A549 (cell line): Measurements from ENCODE around the gene ZNF70. TPM values are rescaled to one million over a fixed set of nuclear protein-coding genes. Genes with fewer than 3 reads are reported as not detected.
"Not testable (repeated sequence)": the region's sequence is repeated elsewhere in the genome, so short reads cannot be mapped to it uniquely, and the experiment has no call there.

ENCODE experiments used
- ATAC-seq, 2 experiments: fragments of 200-7000 bp in 1 of 2; fragments of >200 bp in 1 of 2; cut with Nextera tagmentation in 1 of 2; cut with Tn5 transposase in 1 of 2; 3 replicates each; pipeline versions ENCODE4 v1.8.0 to v1.9.1; 2018 to 2020; ENCODE audit warnings: mild to moderate bottlenecking in 1 of 2, moderate library complexity in 1 of 2
- CTCF ChIA-PET: fragments of 300-600 bp; sonication (Branson Sonifier 250); formaldehyde crosslinking; extraction: SDS; loops from one replicate; lab custom pipeline; 2021; ENCODE audit warnings: antibody characterized with exemption, inconsistent platforms; lab: Yijun Ruan, JAX
- POLR2A ChIA-PET: fragments of 350-600 bp; formaldehyde crosslinking; extraction: SDS; loops from one replicate; lab custom pipeline; 2021; ENCODE audit warnings: antibody characterized with exemption, inconsistent platforms; lab: Yijun Ruan, JAX
- DNase-seq, 2 experiments: peaks; one replicate each; pipeline versions ENCODE4 v3.0.0 to v3.0.0-alpha.2; 2011 to 2016; ENCODE audit warnings: low read depth in 1 of 2, low spot score in 1 of 2
- FAIRE-seq: peaks from 2 replicates; lab custom pipeline; 2011; peaks lifted over from hg19 to GRCh38; lab: Jason Lieb, UNC
- H3K27ac ChIP-seq, 2 experiments: fragments of >200 bp; sonication (Bioruptor Twin); formaldehyde crosslinking; 3 replicates each; pipeline ENCODE4 v1.5.1; 2016 to 2017
- H3K4me1 ChIP-seq: fragments of >200 bp; sonication (Bioruptor Twin); formaldehyde crosslinking; 3 replicates; pipeline ENCODE4 v1.6.1; 2016
- H3K4me2 ChIP-seq: fragments of >200 bp; sonication (Bioruptor Twin); formaldehyde crosslinking; 3 replicates; pipeline ENCODE4 v1.6.1; 2016
- H3K4me3 ChIP-seq: fragments of >200 bp; sonication (Bioruptor Twin); formaldehyde crosslinking; 3 replicates; pipeline ENCODE4 v1.5.1; 2016
- H3K9me3 ChIP-seq: fragments of >200 bp; sonication (Bioruptor Twin); formaldehyde crosslinking; 3 replicates; pipeline ENCODE4 v1.6.1; 2016
- CBX2 ChIP-seq: fragments of 200-600 bp; sonication (generic); IDR thresholded peaks from 2 replicates; pipeline ENCODE4 v1.6.1; 2016; ENCODE audit warnings: low read depth, mild to moderate bottlenecking, borderline replicate concordance
- CEBPB ChIP-seq, 2 experiments: fragments of >200 bp in 1 of 2; sonication (Bioruptor Twin) in 1 of 2; formaldehyde crosslinking in 1 of 2; IDR thresholded peaks; 2 replicates each; pipeline ENCODE4 v1.6.1; 2012 to 2016
- CHD2 ChIP-seq: fragments of 150-350 bp; IDR thresholded peaks from 2 replicates; pipeline ENCODE4 v1.6.1; 2014; ENCODE audit warnings: low read length; ENCODE audit not compliant: partially characterized antibody
- EHF ChIP-seq: fragments of 250-450 bp; sonication (Bioruptor Pico); IDR thresholded peaks from 2 replicates; pipeline ENCODE4 v1.5.0; 2020; ENCODE audit warnings: mild to moderate bottlenecking
- FOSB ChIP-seq: fragments of 250-450 bp; sonication (Bioruptor Pico); IDR thresholded peaks from 2 replicates; pipeline ENCODE4 v1.5.0; 2020; ENCODE audit warnings: mild to moderate bottlenecking, moderate library complexity
- FOXS1 ChIP-seq: fragments of 250-450 bp; sonication (Bioruptor Pico); IDR thresholded peaks from 2 replicates; pipeline ENCODE4 v1.5.0; 2020; ENCODE audit warnings: mild to moderate bottlenecking, moderate library complexity
- HDAC2 ChIP-seq: fragments of 200-600 bp; sonication (generic); IDR thresholded peaks from 2 replicates; pipeline ENCODE4 v1.6.1; 2016
- JUNB ChIP-seq: fragments of >200 bp; sonication (Bioruptor Twin); formaldehyde crosslinking; IDR thresholded peaks from 2 replicates; pipeline ENCODE4 v1.6.1; 2016
- KDM1A ChIP-seq: fragments of 200-600 bp; sonication (generic); IDR thresholded peaks from 2 replicates; pipeline ENCODE4 v1.6.1; 2016; ENCODE audit warnings: low read depth, mild to moderate bottlenecking
- KDM5A ChIP-seq: fragments of 200-600 bp; sonication (generic); IDR thresholded peaks from 2 replicates; pipeline ENCODE4 v1.6.1; 2016; ENCODE audit warnings: antibody characterized with exemption, mild to moderate bottlenecking
- MAFK ChIP-seq: fragments of 450-650 bp; IDR thresholded peaks from 2 replicates; pipeline ENCODE4 v1.6.1; 2014; ENCODE audit not compliant: partially characterized antibody
- NFE2L2 ChIP-seq: fragments of 150-350 bp; conservative IDR thresholded peaks from 2 replicates; pipeline ENCODE4 v1.6.1; 2014; ENCODE audit warnings: low read length
- PHF8 ChIP-seq: fragments of 200-600 bp; sonication (generic); IDR thresholded peaks from 2 replicates; pipeline ENCODE4 v1.6.1; 2016; ENCODE audit warnings: low read depth, mild to moderate bottlenecking, antibody characterized with exemption, moderate library complexity, borderline replicate concordance
- POLR2AphosphoS2 ChIP-seq: conservative IDR thresholded peaks from 2 replicates; pipeline ENCODE4 v1.6.1; 2012; ENCODE audit warnings: low read length, improper control_type of control experiment, inconsistent platforms
- RCOR1 ChIP-seq: fragments of 150-350 bp; IDR thresholded peaks from 2 replicates; pipeline ENCODE4 v1.6.1; 2014; ENCODE audit warnings: antibody characterized with exemption, low read length, low read depth
- RNF2 ChIP-seq: fragments of 200-600 bp; sonication (generic); IDR thresholded peaks from 2 replicates; pipeline ENCODE4 v1.6.1; 2016; ENCODE audit warnings: low read depth, mild to moderate bottlenecking, antibody characterized with exemption, moderate library complexity, borderline replicate concordance
- ZC3H11A ChIP-seq: fragments of 450-650 bp; IDR thresholded peaks from 2 replicates; pipeline ENCODE4 v1.6.1; 2014; ENCODE audit warnings: antibody characterized with exemption, mild to moderate bottlenecking
- ZFP36 ChIP-seq: fragments of 450-650 bp; IDR thresholded peaks from 2 replicates; pipeline ENCODE4 v1.6.1; 2014; ENCODE audit warnings: borderline replicate concordance; ENCODE audit not compliant: partially characterized antibody
- ZSCAN20 ChIP-seq: fragments of 250-450 bp; sonication (Bioruptor Pico); IDR thresholded peaks from 2 replicates; pipeline ENCODE4 v1.8.0; 2022; ENCODE audit warnings: mild to moderate bottlenecking, moderate library complexity
- WGBS: methylation state at CpG from one replicate; pipeline ENCODE4 v1.1.6; 2017; ENCODE audit errors: missing lambda C conversion rate; 5-methylcytosine and 5-hydroxymethylcytosine counted together
- polyA plus RNA-seq, 4 experiments: library from polyadenylated mRNA; depleted of rRNA in 3 of 4; stranded (reverse); fragments of >200 nt; fragmentation: RNase III in 1 of 4; extraction: RNeasy Plus Mini Kit Qiagen cat#74134 plus additional on column Dnase treatment in 1 of 4; gene quantifications; 2 replicates in 3 of 4; 3 replicates in 1 of 4; pipeline ENCODE4 v1.2.3, GENCODE V29; 2011 to 2017
- TF ChIP-seq, protein P1 (sequence below): fragments of >200 bp; sonication (Bioruptor Twin); formaldehyde crosslinking; IDR thresholded peaks from 3 replicates; pipeline ENCODE4 v1.6.1; 2016
- TF ChIP-seq, protein P2 (sequence below): IDR thresholded peaks from 2 replicates; pipeline ENCODE4 v1.6.1; 2012
- TF ChIP-seq, protein P3 (sequence below): IDR thresholded peaks from 2 replicates; pipeline ENCODE4 v1.6.1; 2012; ENCODE audit warnings: low read depth, borderline replicate concordance

The ZNF70 gene
- polyA plus RNA-seq, 2 of the 4 experiments (the other 2 are of a cell fraction) = 0.88 to 1.2 TPM

DNA sequence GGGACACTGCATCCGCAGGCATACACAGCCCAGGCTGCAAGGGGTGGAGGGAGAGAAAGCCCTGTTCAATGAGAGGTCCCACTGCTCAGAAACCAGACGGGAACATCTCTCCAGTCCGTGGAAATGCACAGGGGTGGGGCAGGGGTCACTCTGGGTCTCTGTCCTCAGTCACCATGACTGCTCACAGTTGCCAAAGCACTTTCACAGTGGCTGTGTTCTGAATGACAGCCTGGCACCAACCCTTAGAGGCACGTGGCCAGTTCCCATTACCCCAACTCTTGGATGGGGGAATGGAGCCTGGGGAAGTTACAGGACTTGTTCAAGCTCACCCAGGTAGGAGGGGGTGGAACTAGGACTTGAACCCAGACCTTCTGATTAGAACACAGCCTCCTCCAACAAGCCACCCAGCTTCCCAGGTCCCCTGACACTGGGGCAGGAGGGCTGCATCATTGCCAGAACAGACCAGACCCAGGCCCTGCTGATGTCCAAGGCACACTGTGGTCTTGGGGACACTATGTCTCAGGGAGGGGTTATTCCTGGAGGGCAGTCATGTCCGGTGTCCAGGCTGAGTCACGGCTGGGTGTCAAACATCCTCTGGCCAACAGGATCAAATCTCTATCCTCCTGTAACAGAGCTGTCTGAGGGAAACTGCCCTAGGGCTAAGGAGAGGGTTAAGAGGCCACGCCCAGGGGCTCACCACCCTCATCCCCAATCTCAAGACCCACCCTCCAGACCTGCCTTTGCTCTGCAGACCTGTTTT, 8.2 kb downstream of the ZNF70 start:
- Histone ChIP-seq H3K4me1 (no peaks in the 10 kb centered on the region), H3K27ac (no peak overlapping the region), H3K4me2 (no peak overlapping the region), H3K4me3 (no peak overlapping the region), H3K9me3 (no peaks in the 10 kb centered on the region)
- POLR2A ChIA-PET = no interaction called here
- FAIRE-seq = no peak
- 98% methylated on average over 5 of the region's 7 CpGs for whole genome bisulfite sequencing
- no peak for DNase-seq
- CTCF ChIA-PET = no interaction called here
- TF ChIP-seq, protein P1, sequence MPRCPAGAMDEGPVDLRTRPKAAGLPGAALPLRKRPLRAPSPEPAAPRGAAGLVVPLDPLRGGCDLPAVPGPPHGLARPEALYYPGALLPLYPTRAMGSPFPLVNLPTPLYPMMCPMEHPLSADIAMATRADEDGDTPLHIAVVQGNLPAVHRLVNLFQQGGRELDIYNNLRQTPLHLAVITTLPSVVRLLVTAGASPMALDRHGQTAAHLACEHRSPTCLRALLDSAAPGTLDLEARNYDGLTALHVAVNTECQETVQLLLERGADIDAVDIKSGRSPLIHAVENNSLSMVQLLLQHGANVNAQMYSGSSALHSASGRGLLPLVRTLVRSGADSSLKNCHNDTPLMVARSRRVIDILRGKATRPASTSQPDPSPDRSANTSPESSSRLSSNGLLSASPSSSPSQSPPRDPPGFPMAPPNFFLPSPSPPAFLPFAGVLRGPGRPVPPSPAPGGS = no peak
- no peak for TF ChIP-seq ZFP36
- no peak for TF ChIP-seq ZSCAN20 (CRISPR knock-in tag)
- TF ChIP-seq FOSB = no peak
- TF ChIP-seq, protein P2, sequence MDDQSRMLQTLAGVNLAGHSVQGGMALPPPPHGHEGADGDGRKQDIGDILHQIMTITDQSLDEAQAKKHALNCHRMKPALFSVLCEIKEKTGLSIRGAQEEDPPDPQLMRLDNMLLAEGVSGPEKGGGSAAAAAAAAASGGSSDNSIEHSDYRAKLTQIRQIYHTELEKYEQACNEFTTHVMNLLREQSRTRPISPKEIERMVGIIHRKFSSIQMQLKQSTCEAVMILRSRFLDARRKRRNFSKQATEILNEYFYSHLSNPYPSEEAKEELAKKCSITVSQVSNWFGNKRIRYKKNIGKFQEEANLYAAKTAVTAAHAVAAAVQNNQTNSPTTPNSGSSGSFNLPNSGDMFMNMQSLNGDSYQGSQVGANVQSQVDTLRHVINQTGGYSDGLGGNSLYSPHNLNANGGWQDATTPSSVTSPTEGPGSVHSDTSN = no peak
- no peak for TF ChIP-seq HDAC2
- no peak for TF ChIP-seq PHF8
- no peak for TF ChIP-seq KDM5A
- ATAC-seq = no peak

DNA sequence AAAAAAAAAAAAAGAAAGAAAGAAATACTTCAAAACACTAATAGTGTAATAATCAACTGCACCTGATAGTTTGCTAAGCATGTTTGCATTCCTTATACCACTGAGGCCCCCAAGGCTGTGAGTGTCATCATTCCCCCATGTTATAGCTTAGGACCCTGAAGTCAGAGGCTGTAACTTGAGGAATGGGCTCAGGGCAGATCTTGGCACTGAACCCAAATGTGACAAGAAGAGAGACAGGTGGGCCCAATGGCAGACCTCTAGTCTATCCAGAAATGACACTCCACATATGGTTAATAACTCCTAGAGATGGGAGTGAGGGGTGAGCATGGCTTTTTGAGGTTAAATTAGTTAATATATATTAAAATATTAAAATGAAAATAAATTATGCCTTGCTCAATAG, 13.2 kb downstream of the ZNF70 start:
- POLR2A ChIA-PET = interaction anchor here (0.6 kb wide), 1 partner anchor 11 kb away, joined by 3 read pairs; no protein-coding TSS in a partner anchor
- no peak for FAIRE-seq

DNA sequence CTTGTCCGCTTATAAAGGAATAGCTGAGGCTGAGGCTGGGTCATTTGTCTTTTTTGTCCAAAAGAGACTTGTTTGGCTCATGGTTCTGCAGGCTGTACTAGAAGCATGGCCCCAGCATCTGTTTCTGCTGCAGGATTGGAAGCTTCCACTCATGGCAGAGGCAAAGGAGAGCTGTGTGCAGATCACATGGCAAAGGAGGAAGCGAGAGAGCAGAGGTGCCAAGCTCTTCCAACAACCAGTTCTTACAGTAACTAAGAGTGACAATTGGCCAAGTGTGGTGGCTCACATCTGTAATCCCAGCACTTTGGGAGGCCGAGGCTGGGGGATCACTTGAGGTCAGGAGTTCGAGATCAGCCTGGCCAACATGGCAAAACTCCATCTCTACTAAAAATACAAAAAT, 22.8 kb downstream of the ZNF70 start:
- not testable (repeated sequence) for H3K4me2 ChIP-seq, DNase-seq, H3K9me3 ChIP-seq, ATAC-seq, H3K27ac ChIP-seq, H3K4me1 ChIP-seq, H3K4me3 ChIP-seq, FAIRE-seq
- ChIA-PET POLR2A (interaction anchor here (0.6 to 1.0 kb wide), 2 partner anchors 11 to 21 kb away, joined by 5 to 7 read pairs; no protein-coding TSS in a partner anchor), CTCF (interaction anchor here (0.5 kb wide), 1 partner anchor 31 kb away, joined by 3 read pairs; no protein-coding TSS in a partner anchor)
- WGBS = 81% methylated on average over 3 of the region's 4 CpGs

More for the DNA sequence above, 13.2 kb downstream of the ZNF70 start:
- no peaks in the 10 kb centered on the region for H3K9me3 ChIP-seq
- no peak overlapping the region for H3K4me2 ChIP-seq
- DNase-seq (no peak), ATAC-seq (no peak)
- TF ChIP-seq POLR2AphosphoS2 = no peak
- TF ChIP-seq, all 56 proteins: peak for 0
- Histone ChIP-seq H3K27ac (no peak overlapping the region), H3K4me3 (no peak overlapping the region), H3K4me1 (no peaks in the 10 kb centered on the region)
- CTCF ChIA-PET = no interaction called here

DNA sequence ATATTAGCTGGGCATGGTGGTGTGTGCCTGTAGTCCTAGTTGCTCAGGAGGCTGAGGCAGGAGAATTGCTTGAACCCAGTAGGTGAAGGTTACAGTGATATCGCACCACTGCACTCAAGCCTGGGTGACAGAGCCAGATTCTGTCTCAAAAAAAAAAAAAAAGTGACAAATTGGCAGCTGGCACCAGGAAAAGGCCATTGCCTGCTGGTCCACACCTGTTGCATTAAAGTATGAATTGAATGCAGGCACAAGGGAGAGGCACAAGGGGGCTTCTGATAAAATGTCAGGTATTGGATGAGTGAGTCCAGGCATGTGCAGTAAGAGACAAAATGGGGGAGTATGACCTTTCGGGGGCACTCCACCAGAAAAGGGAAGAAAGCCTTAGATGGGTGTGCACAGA, 28.2 kb downstream of the ZNF70 start:
- FAIRE-seq = no peak

More for the DNA sequence above, 28.2 kb downstream of the ZNF70 start:
- ATAC-seq (no peak), DNase-seq (no peak)
- 91% methylated on average over 2 of the region's 2 CpGs for WGBS
- TF ChIP-seq, protein P3, sequence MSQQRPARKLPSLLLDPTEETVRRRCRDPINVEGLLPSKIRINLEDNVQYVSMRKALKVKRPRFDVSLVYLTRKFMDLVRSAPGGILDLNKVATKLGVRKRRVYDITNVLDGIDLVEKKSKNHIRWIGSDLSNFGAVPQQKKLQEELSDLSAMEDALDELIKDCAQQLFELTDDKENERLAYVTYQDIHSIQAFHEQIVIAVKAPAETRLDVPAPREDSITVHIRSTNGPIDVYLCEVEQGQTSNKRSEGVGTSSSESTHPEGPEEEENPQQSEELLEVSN = no peak
- TF ChIP-seq JUNB (no peak), KDM1A (no peak), RNF2 (no peak), FOSB (no peak), FOXS1 (no peak), NFE2L2 (no peak), ZC3H11A (no peak), CBX2 (no peak), RCOR1 (no peak), CEBPB (IDR thresholded peaks at IDR 0.05) (no peak), PHF8 (no peak), CHD2 (no peak), KDM5A (no peak), MAFK (no peak), EHF (no peak)
- TF ChIP-seq, all 56 proteins: peak for 0
- no peak overlapping the region for H3K4me3 ChIP-seq
- no peak overlapping the region for H3K4me2 ChIP-seq
- H3K9me3 ChIP-seq = no peaks in the 10 kb centered on the region
- no peaks in the 10 kb centered on the region; the same call in 2 of the 3 replicates for H3K4me1 ChIP-seq
- ChIA-PET CTCF (interaction anchor here (0.6 kb wide), 1 partner anchor 83 kb away, joined by 3 read pairs; no protein-coding TSS in a partner anchor), POLR2A (no interaction called here)
- H3K27ac ChIP-seq = no peak overlapping the region
